ENCODE results near the gene TADA1. TPM values are rescaled to one million over a fixed set of nuclear protein-coding genes. Genes with fewer than 3 reads are reported as not detected.

TADA1 gene
- total RNA-seq, 1 experiment from 2014 or later, result 16.0 TPM

- H3K9me3 ChIP-seq (ENCODE audit: control insufficient read depth in 1 of 2, insufficient read depth in 1 of 2, low read depth in 1 of 2, low read length in 2 of 2), result no peaks in the 10 kb centered on the region
- no peaks in the 10 kb centered on the region for H3K9me2 ChIP-seq (ENCODE audit: insufficient read depth)
- ATAC-seq (no peak), DNase-seq (ENCODE audit: low read depth, low spot score) (no peak)
- no peak overlapping the region for H2AFZ ChIP-seq (ENCODE audit: low read depth, low read length, poor library complexity, severe bottlenecking)
- no peak overlapping the region for H3K4me3 ChIP-seq (replicated peaks in 1 of 2; ENCODE audit: low read depth in 1 of 2, low read length in 2 of 2)
- no peak overlapping the region for H3K27ac ChIP-seq (ENCODE audit: low read depth, low read length)
- BruUV-seq (replicated peaks), result no TSS peak
- H3K9ac ChIP-seq (ENCODE audit: low read length), result no peak overlapping the region
- H3K27me3 ChIP-seq (ENCODE audit: insufficient read depth, low read length), result no peaks in the 10 kb centered on the region
- no peaks in the 10 kb centered on the region for H3K36me3 ChIP-seq (ENCODE audit: control insufficient read depth in 1 of 2, insufficient read depth in 2 of 2, low read length in 2 of 2)
- H3K4me1 ChIP-seq (ENCODE audit: control insufficient read depth in 1 of 2, insufficient read depth in 2 of 2, low read length in 2 of 2), result peaks cover 0 to 12% of the 10 kb centered on the region in 2 experiments; a peak in 1 of 4 replicates
- POLR2A ChIA-PET, result no interaction called here
- TF ChIP-seq CTCF (IDR thresholded peaks at IDR 0.05 in 2 of 3, conservative IDR thresholded peaks at IDR 0.05 in 1 of 3; ENCODE audit: borderline replicate concordance in 1 of 3, insufficient read depth in 1 of 3, low read depth in 2 of 3, low read length in 2 of 3) (no peak), ZNF274 (IDR thresholded peaks at IDR 0.05; ENCODE audit: low read depth, low read length) (no peak), EZH2 (IDR thresholded peaks at IDR 0.05) (no peak), EGR1 (IDR thresholded peaks at IDR 0.05; ENCODE audit: low read depth) (no peak), SP1 (IDR thresholded peaks at IDR 0.05; ENCODE audit: low read depth) (no peak), ATF3 (IDR thresholded peaks at IDR 0.05) (no peak), SIN3A (IDR thresholded peaks at IDR 0.05; ENCODE audit: low read depth) (no peak), FOSL1 (IDR thresholded peaks at IDR 0.05; ENCODE audit: low read depth) (no peak), POLR2AphosphoS5 (IDR thresholded peaks at IDR 0.05; ENCODE audit: low read depth, low read length) (no peak), EZH2phosphoT487 (IDR thresholded peaks at IDR 0.05; ENCODE audit: borderline replicate concordance) (no peak), RAD21 (IDR thresholded peaks at IDR 0.05; ENCODE audit: low read depth) (no peak), POLR2A (IDR thresholded peaks at IDR 0.05; ENCODE audit: borderline replicate concordance, extremely low read depth, insufficient read depth, insufficient read length) (no peak), JUND (IDR thresholded peaks at IDR 0.05) (no peak), YY1 (IDR thresholded peaks at IDR 0.05; ENCODE audit: extremely low read depth, insufficient replicate concordance, low read depth, low read length) (no peak), CEBPB (IDR thresholded peaks at IDR 0.05; ENCODE audit: low read depth) (no peak), CBX3 (IDR thresholded peaks at IDR 0.05; ENCODE audit: low read depth) (no peak), ELF1 (IDR thresholded peaks at IDR 0.05; ENCODE audit: borderline replicate concordance, low read depth) (no peak), TCF7L2 (IDR thresholded peaks at IDR 0.05; ENCODE audit: borderline replicate concordance, extremely low read depth, insufficient read depth, insufficient read length) (no peak), ZBTB33 (IDR thresholded peaks at IDR 0.05; ENCODE audit: extremely low read depth, insufficient replicate concordance, low read length) (no peak), ZFX (IDR thresholded peaks at IDR 0.05) (no peak)
- RAD21 ChIA-PET (ENCODE audit: low non-redundant PET in 1 of 2, low total read pairs in 2 of 2, uncharacterized antibody in 2 of 2, unreplicated experiment in 2 of 2), result no interaction called here
- intact Hi-C loops (cut with micrococcal nuclease), result no loop called here
- H3K4me2 ChIP-seq (ENCODE audit: low read length), result no peak overlapping the region
- no peaks in the 10 kb centered on the region for H3K79me2 ChIP-seq (ENCODE audit: insufficient read depth, low read length)
- no peaks in the 10 kb centered on the region for H4K20me1 ChIP-seq (ENCODE audit: insufficient read depth)
- CTCF ChIA-PET, result interaction anchor here (1.4 kb wide), 1 partner anchor 154 kb away, joined by 5 read pairs; no protein-coding TSS in a partner anchor
These were observed 29.1 kb upstream of the TADA1 start for GRCh38 chr1:166905136-166905535.
